ENCODE results near the gene KPNA2.

- no peak for TF ChIP-seq RAD21 (conservative IDR thresholded peaks at IDR 0.05)
- no peak for TF ChIP-seq CTCF (IDR thresholded peaks at IDR 0.05; ENCODE audit: poor library complexity, severe bottlenecking)
- no peak for TF ChIP-seq POLR2AphosphoS5 (IDR thresholded peaks at IDR 0.05)
Measured at GRCh38 chr17:68080411-68081150, 45.0 kb downstream of the KPNA2 start.
